K562 (cell line): ENCODE results near the gene SOX12. TPM values are rescaled to one million over a fixed set of nuclear protein-coding genes. Genes with fewer than 3 reads are reported as not detected.

Experiments
- CTCF ChIP-seq, 3 experiments: IDR thresholded peaks in 2 of 3; conservative IDR thresholded peaks in 1 of 3; 2 replicates each; pipeline ENCODE4 v1.5.1; 2011 to 2012; ENCODE audit warnings: low read length in 3 of 3, mild to moderate bottlenecking in 3 of 3, control low read depth in 2 of 3, improper control_type of control experiment in 1 of 3, inconsistent platforms in 1 of 3, low read depth in 1 of 3, mixed read lengths in 1 of 3, moderate library complexity in 1 of 3; ENCODE audit not compliant: insufficient read depth in 2 of 3
- GTF2E2 ChIP-seq: fragments of 200-800 bp; sonication (Bioruptor generic); IDR thresholded peaks from 2 replicates; pipeline ENCODE4 v1.6.1; 2016; ENCODE audit warnings: missing genetic modification characterization, missing compliant biosample characterization
- HDAC1 ChIP-seq, 2 experiments: fragments of 450-650 bp; IDR thresholded peaks; 2 replicates each; pipeline ENCODE4 v1.6.1; 2016 to 2017; ENCODE audit warnings: inconsistent platforms in 1 of 2, mild to moderate bottlenecking in 1 of 2, moderate library complexity in 1 of 2
- HDAC6 ChIP-seq: IDR thresholded peaks from 2 replicates; pipeline ENCODE4 v1.6.1; 2012; ENCODE audit warnings: low read depth, mild to moderate bottlenecking, control low read depth, inconsistent platforms, low read length, moderate library complexity
- KAT8 ChIP-seq: fragments of 450-650 bp; IDR thresholded peaks from 2 replicates; pipeline ENCODE4 v1.6.1; 2016; ENCODE audit warnings: low read depth, mild to moderate bottlenecking
- LCOR ChIP-seq: sonication (generic); formaldehyde crosslinking; IDR thresholded peaks from 2 replicates; pipeline ENCODE4 v1.8.0; 2022; ENCODE audit warnings: mild to moderate bottlenecking, missing genetic modification reagents
- MCM2 ChIP-seq: fragments of 450-650 bp; IDR thresholded peaks from 2 replicates; pipeline ENCODE4 v1.6.1; 2017; ENCODE audit warnings: low read depth, mild to moderate bottlenecking
- SIRT6 ChIP-seq: IDR thresholded peaks from one replicate; pipeline ENCODE4 v1.6.1; 2012; ENCODE audit warnings: low read depth, mild to moderate bottlenecking, control low read depth, inconsistent platforms, low read length, moderate library complexity
- SMARCB1 ChIP-seq: IDR thresholded peaks from 2 replicates; pipeline ENCODE4 v1.6.1; 2011; ENCODE audit warnings: improper control_type of control experiment, low read depth; ENCODE audit not compliant: insufficient read length
- TAL1 ChIP-seq: fragments of 450-650 bp; IDR thresholded peaks from 2 replicates; pipeline ENCODE4 v1.6.1; 2016; ENCODE audit warnings: mild to moderate bottlenecking
- TEAD1 ChIP-seq, 2 experiments: fragments of 450-650 bp in 1 of 2; sonication (generic) in 1 of 2; formaldehyde crosslinking; IDR thresholded peaks; 2 replicates each; pipeline versions ENCODE4 v1.4.0 to v1.8.0; 2020 to 2022; ENCODE audit warnings: mild to moderate bottlenecking in 2 of 2, missing genetic modification reagents in 1 of 2
- THAP7 ChIP-seq: fragments of 250-450 bp; sonication (Bioruptor Pico); IDR thresholded peaks from 2 replicates; pipeline ENCODE4 v1.5.0; 2021
- ZNF140 ChIP-seq: fragments of 250-450 bp; sonication (Bioruptor Pico); IDR thresholded peaks from 2 replicates; pipeline ENCODE4 v1.8.0; 2021; ENCODE audit warnings: moderate library complexity, mild to moderate bottlenecking, inconsistent platforms
- ZNF764 ChIP-seq: fragments of 250-450 bp; sonication (Bioruptor Pico); IDR thresholded peaks from 2 replicates; pipeline ENCODE4 v1.4.0; 2020; ENCODE audit warnings: low read depth, mild to moderate bottlenecking, moderate library complexity
- polyA plus RNA-seq, 8 experiments: library from polyadenylated mRNA; depleted of rRNA in 4 of 8; stranded (reverse) in 5 of 8; unstranded in 3 of 8; fragments of >200 nt; fragmentation: Nextera tagmentation in 2 of 8; fragmentation: Illumina TruSeq in 1 of 8; extraction: Ambion mirVana in 2 of 8; extraction: Trizol in 1 of 8; gene quantifications; 2 replicates each; pipeline versions ENCODE4 v1.2.1 to v1.2.3, GENCODE V29; 2011 to 2014; ENCODE audit warnings: inconsistent platforms in 1 of 8, missing spikeins in 1 of 8
- total RNA-seq, 7 experiments: library from RNA; depleted of rRNA in 6 of 7; stranded (reverse); fragments of >200 nt in 6 of 7; fragmentation: Illumina TruSeq in 2 of 7; extraction: Trizol in 2 of 7; gene quantifications; 2 replicates each; pipeline versions ENCODE4 v1.2.1 to v1.2.3, GENCODE V29; 2011 to 2021; ENCODE audit warnings: low replicate concordance in 1 of 7
- TF ChIP-seq, protein P1 (sequence below): sonication (generic); formaldehyde crosslinking; IDR thresholded peaks from 2 replicates; pipeline ENCODE4 v1.8.0; 2022; ENCODE audit warnings: mild to moderate bottlenecking, missing genetic modification reagents, borderline replicate concordance
- TF ChIP-seq, protein P2 (sequence below), 2 experiments: IDR thresholded peaks; 2 replicates each; pipeline ENCODE4 v1.6.1; 2012; ENCODE audit warnings: improper control_type of control experiment in 2 of 2, low read depth in 2 of 2, low read length in 2 of 2, borderline replicate concordance in 1 of 2
- TF ChIP-seq, protein P3 (sequence below): fragments of 450-650 bp; formaldehyde crosslinking; IDR thresholded peaks from 2 replicates; pipeline ENCODE4 v1.4.0; 2022; ENCODE audit warnings: mild to moderate bottlenecking, moderate library complexity
- TF ChIP-seq, protein P4 (sequence below): fragments of 250-450 bp; sonication (Bioruptor Pico); IDR thresholded peaks from 2 replicates; pipeline ENCODE4 v1.5.0; 2021

Gene SOX12
- total and polyA plus RNA-seq, 9 of the 15 experiments (the other 6 are each of a cell fraction or from before 2014, with no cell fraction given): 0.42 to 26.3 (median 2.6) TPM

DNA sequence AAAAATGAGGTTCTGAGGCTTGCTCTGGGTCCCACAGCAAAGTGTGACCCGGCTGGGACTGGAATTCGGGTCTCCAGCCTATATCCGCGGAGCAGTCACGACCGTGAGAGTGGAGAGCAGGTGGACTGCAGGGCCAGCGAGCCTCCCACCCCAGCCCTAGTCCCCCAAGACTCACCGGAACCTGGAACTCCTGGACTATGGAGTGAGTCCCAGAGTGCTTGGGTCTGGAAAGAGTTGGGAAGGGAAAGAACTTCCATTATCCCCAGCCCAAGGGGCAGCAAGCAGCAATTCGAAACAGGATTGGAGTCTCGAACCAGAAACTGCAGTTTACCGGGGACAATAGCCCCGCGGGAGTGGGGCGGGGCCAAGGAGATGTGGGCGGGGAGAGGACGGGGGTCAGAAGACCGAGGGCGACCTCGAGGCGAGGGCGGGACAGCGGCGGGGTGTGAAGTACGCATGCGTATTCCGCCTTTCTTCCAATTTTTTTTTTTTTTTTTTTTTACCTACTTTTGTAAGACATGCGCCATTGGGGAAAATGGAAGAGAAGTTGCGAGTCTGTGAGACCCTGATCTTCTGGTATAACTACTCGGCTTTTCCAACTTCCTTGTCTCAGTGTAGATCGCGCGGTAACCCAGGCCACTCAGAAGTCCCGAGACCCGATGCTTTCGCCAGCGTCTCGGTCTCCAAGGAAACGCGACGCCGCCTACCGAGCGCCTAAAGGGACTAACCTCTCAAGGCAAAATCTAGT lies 35.1 kb upstream of the SOX12 start, which contains the start of gene C20orf96 (continued):
- TF ChIP-seq HDAC6: no peak
- no peak for TF ChIP-seq ZNF764
- TF ChIP-seq, protein P1, sequence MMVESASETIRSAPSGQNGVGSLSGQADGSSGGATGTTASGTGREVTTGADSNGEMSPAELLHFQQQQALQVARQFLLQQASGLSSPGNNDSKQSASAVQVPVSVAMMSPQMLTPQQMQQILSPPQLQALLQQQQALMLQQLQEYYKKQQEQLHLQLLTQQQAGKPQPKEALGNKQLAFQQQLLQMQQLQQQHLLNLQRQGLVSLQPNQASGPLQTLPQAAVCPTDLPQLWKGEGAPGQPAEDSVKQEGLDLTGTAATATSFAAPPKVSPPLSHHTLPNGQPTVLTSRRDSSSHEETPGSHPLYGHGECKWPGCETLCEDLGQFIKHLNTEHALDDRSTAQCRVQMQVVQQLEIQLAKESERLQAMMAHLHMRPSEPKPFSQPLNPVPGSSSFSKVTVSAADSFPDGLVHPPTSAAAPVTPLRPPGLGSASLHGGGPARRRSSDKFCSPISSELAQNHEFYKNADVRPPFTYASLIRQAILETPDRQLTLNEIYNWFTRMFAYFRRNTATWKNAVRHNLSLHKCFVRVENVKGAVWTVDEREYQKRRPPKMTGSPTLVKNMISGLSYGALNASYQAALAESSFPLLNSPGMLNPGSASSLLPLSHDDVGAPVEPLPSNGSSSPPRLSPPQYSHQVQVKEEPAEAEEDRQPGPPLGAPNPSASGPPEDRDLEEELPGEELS: no peak
- peak in 1 of 2 experiments; percentile 47; a peak in 1 of 4 replicates for TF ChIP-seq HDAC1 (IDR thresholded peaks at IDR 0.05)
- TF ChIP-seq, protein P2, sequence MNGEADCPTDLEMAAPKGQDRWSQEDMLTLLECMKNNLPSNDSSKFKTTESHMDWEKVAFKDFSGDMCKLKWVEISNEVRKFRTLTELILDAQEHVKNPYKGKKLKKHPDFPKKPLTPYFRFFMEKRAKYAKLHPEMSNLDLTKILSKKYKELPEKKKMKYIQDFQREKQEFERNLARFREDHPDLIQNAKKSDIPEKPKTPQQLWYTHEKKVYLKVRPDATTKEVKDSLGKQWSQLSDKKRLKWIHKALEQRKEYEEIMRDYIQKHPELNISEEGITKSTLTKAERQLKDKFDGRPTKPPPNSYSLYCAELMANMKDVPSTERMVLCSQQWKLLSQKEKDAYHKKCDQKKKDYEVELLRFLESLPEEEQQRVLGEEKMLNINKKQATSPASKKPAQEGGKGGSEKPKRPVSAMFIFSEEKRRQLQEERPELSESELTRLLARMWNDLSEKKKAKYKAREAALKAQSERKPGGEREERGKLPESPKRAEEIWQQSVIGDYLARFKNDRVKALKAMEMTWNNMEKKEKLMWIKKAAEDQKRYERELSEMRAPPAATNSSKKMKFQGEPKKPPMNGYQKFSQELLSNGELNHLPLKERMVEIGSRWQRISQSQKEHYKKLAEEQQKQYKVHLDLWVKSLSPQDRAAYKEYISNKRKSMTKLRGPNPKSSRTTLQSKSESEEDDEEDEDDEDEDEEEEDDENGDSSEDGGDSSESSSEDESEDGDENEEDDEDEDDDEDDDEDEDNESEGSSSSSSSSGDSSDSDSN (IDR thresholded peaks at IDR 0.05; ENCODE audit: borderline replicate concordance in 1 of 2, low read depth in 2 of 2, low read length in 2 of 2): no peak
- peak; percentile 19 to 43 (median 41); a peak in 5 of 6 replicates for TF ChIP-seq CTCF (IDR thresholded peaks at IDR 0.05 in 2 of 3, conservative IDR thresholded peaks at IDR 0.05 in 1 of 3; ENCODE audit: insufficient read depth in 2 of 3, low read depth in 1 of 3, low read length in 3 of 3)
- no peak for TF ChIP-seq SMARCB1
- no peak for TF ChIP-seq MCM2
- TF ChIP-seq TEAD1 (CRISPR knock-in tag; IDR thresholded peaks at IDR 0.05): peak in 1 of 2 experiments; percentile 69; a peak in 1 of 4 replicates
- no peak for TF ChIP-seq THAP7
- TF ChIP-seq, protein P3, sequence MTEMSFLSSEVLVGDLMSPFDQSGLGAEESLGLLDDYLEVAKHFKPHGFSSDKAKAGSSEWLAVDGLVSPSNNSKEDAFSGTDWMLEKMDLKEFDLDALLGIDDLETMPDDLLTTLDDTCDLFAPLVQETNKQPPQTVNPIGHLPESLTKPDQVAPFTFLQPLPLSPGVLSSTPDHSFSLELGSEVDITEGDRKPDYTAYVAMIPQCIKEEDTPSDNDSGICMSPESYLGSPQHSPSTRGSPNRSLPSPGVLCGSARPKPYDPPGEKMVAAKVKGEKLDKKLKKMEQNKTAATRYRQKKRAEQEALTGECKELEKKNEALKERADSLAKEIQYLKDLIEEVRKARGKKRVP (CRISPR knock-in tag): no peak
- TF ChIP-seq, protein P4, sequence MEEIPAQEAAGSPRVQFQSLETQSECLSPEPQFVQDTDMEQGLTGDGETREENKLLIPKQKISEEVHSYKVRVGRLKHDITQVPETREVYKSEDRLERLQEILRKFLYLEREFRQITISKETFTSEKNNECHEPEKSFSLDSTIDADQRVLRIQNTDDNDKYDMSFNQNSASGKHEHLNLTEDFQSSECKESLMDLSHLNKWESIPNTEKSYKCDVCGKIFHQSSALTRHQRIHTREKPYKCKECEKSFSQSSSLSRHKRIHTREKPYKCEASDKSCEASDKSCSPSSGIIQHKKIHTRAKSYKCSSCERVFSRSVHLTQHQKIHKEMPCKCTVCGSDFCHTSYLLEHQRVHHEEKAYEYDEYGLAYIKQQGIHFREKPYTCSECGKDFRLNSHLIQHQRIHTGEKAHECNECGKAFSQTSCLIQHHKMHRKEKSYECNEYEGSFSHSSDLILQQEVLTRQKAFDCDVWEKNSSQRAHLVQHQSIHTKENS (CRISPR knock-in tag): no peak
- no peak for TF ChIP-seq TAL1
- TF ChIP-seq KAT8: no peak
- no peak for TF ChIP-seq ZNF140
- TF ChIP-seq LCOR (CRISPR knock-in tag): peak; percentile 78
- TF ChIP-seq SIRT6: no peak
- no peak for TF ChIP-seq GTF2E2
